SK-N-SH (cell line): Measurements from ENCODE around the gene CD46. TPM values are rescaled to one million over a fixed set of nuclear protein-coding genes. Genes with fewer than 3 reads are reported as not detected.

Experiments used
- CTCF ChIA-PET: fragments of 300-600, 350-600 bp; formaldehyde crosslinking; extraction: SDS; loops from one replicate; lab custom pipeline; 2021; lab: Yijun Ruan, JAX
- POLR2A ChIA-PET: fragments of 350-600 bp; sonication (Branson Sonifier 250); formaldehyde crosslinking; extraction: SDS; loops from one replicate; lab custom pipeline; 2020; ENCODE audit warnings: antibody characterized with exemption, inconsistent platforms; lab: Yijun Ruan, JAX
- DNase-seq: peaks from one replicate; pipeline ENCODE4 v3.0.0; 2012
- H2AFZ ChIP-seq: fragments of 200-600 bp; sonication (generic); 2 replicates; pipeline ENCODE4 v1.8.1; 2016; ENCODE audit warnings: antibody characterized with exemption, mild to moderate bottlenecking, low read depth
- H3F3A ChIP-seq: fragments of 200-600 bp; sonication (generic); replicated peaks from 2 replicates; pipeline ENCODE3; 2016; ENCODE audit warnings: antibody characterized with exemption, mild to moderate bottlenecking; ENCODE audit not compliant: insufficient read depth
- H3K27ac ChIP-seq, 2 experiments: fragments of 200-500 bp in 1 of 2; fragments of 200-600 bp in 1 of 2; sonication (Bioruptor generic) in 1 of 2; sonication (generic), shearing (Covaris generic) in 1 of 2; 2 replicates each; pipeline versions ENCODE4 v1.5.1 to v1.6.1; 2014 to 2016; ENCODE audit warnings: low read depth in 2 of 2, inconsistent platforms in 1 of 2, low read length in 1 of 2, mild to moderate bottlenecking in 1 of 2, mixed read lengths in 1 of 2
- H3K27me3 ChIP-seq: fragments of 200-600 bp; sonication (generic), shearing (Covaris generic); 2 replicates; pipeline ENCODE4 v1.6.1; 2016; ENCODE audit warnings: mixed run types; ENCODE audit not compliant: insufficient read depth
- H3K36me3 ChIP-seq, 2 experiments: fragments of 200-500 bp in 1 of 2; fragments of 200-600 bp in 1 of 2; sonication (Bioruptor generic) in 1 of 2; sonication (generic) in 1 of 2; replicated peaks in 1 of 2; 2 replicates each; pipeline versions ENCODE3 to v1.5.1; 2014 to 2016; ENCODE audit warnings: low read length in 1 of 2, mild to moderate bottlenecking in 1 of 2; ENCODE audit not compliant: insufficient read depth in 2 of 2, control insufficient read depth in 1 of 2
- H3K4me1 ChIP-seq, 2 experiments: fragments of 200-500 bp in 1 of 2; fragments of 200-600 bp in 1 of 2; sonication (Bioruptor generic) in 1 of 2; sonication (generic), shearing (Covaris generic) in 1 of 2; 2 replicates each; pipeline versions ENCODE4 v1.5.1 to v1.6.1; 2014 to 2016; ENCODE audit warnings: low read depth in 1 of 2, low read length in 1 of 2, mixed run types in 1 of 2; ENCODE audit not compliant: insufficient read depth in 2 of 2, control insufficient read depth in 1 of 2
- H3K4me2 ChIP-seq: fragments of 200-600 bp; sonication (generic), shearing (Covaris generic); 2 replicates; pipeline ENCODE4 v1.6.1; 2017; ENCODE audit warnings: mixed run types
- H3K4me3 ChIP-seq, 2 experiments: fragments of 200-500 bp in 1 of 2; fragments of 200-600 bp in 1 of 2; sonication (Bioruptor generic) in 1 of 2; sonication (generic), shearing (Covaris generic) in 1 of 2; 2 replicates each; pipeline versions ENCODE4 v1.5.1 to v1.8.1; 2014 to 2016; ENCODE audit warnings: low read depth in 2 of 2, inconsistent platforms in 1 of 2, low read length in 1 of 2, mild to moderate bottlenecking in 1 of 2, mixed read lengths in 1 of 2, moderate library complexity in 1 of 2
- H3K79me2 ChIP-seq: fragments of 200-600 bp; sonication (generic); 2 replicates; pipeline ENCODE4 v1.8.1; 2017; ENCODE audit warnings: mild to moderate bottlenecking; ENCODE audit not compliant: insufficient read depth
- H3K9ac ChIP-seq: fragments of 200-600 bp; sonication (generic); 2 replicates; pipeline ENCODE4 v1.6.1; 2017; ENCODE audit warnings: mixed run types
- H3K9me2 ChIP-seq: fragments of 200-600 bp; sonication (generic); 2 replicates; pipeline ENCODE4 v1.6.1; 2017; ENCODE audit warnings: mixed run types
- H3K9me3 ChIP-seq: fragments of 200-600 bp; sonication (generic); 2 replicates; pipeline ENCODE4 v1.6.1; 2017; ENCODE audit warnings: mixed run types, mild to moderate bottlenecking, moderate library complexity
- H4K20me1 ChIP-seq: fragments of 200-600 bp; sonication (generic); 2 replicates; pipeline ENCODE4 v1.6.1; 2017; ENCODE audit warnings: mild to moderate bottlenecking, mixed run types; ENCODE audit not compliant: insufficient read depth
- CTCF ChIP-seq: fragments of 200-600 bp; sonication (generic); IDR thresholded peaks from 2 replicates; pipeline ENCODE4 v1.6.1; 2017; ENCODE audit warnings: antibody characterized with exemption, mild to moderate bottlenecking, moderate library complexity
- EP300 ChIP-seq, 2 experiments: IDR thresholded peaks; 2 replicates each; pipeline versions ENCODE4 v1.4.0 to v1.6.1; 2012; ENCODE audit warnings: borderline replicate concordance in 1 of 2, low read depth in 1 of 2, low read length in 1 of 2
- EZH2phosphoT487 ChIP-seq: fragments of 200-600 bp; sonication (generic); IDR thresholded peaks from 2 replicates; pipeline ENCODE4 v1.6.1; 2017; ENCODE audit warnings: low read depth, mixed run types, mild to moderate bottlenecking, antibody characterized with exemption, moderate library complexity, borderline replicate concordance
- FOSL2 ChIP-seq: IDR thresholded peaks from 2 replicates; pipeline ENCODE4 v1.4.0; 2012; ENCODE audit warnings: low read depth, mild to moderate bottlenecking, moderate library complexity, borderline replicate concordance
- FOXM1 ChIP-seq: IDR thresholded peaks from 2 replicates; pipeline ENCODE4 v1.4.0; 2012; ENCODE audit warnings: low read depth, mild to moderate bottlenecking
- GABPA ChIP-seq: IDR thresholded peaks from 2 replicates; pipeline ENCODE4 v1.4.0; 2012; ENCODE audit warnings: low read depth, mild to moderate bottlenecking
- NFIC ChIP-seq: IDR thresholded peaks from 2 replicates; pipeline ENCODE4 v1.4.0; 2012; ENCODE audit warnings: borderline replicate concordance
- PBX3 ChIP-seq: IDR thresholded peaks from 2 replicates; pipeline ENCODE4; 2012
- SIN3A ChIP-seq: IDR thresholded peaks from 2 replicates; pipeline ENCODE4 v1.6.1; 2012; ENCODE audit warnings: low read depth, mild to moderate bottlenecking, low read length, moderate library complexity, borderline replicate concordance
- ZBTB33 ChIP-seq: IDR thresholded peaks from 2 replicates; pipeline ENCODE4 v1.4.0; 2012; ENCODE audit warnings: low read depth, borderline replicate concordance
- WGBS: methylation state at CpG from one replicate; pipeline ENCODE4 v1.1.6; 2017; ENCODE audit warnings: low lambda C conversion rate; 5-methylcytosine and 5-hydroxymethylcytosine counted together
- polyA plus RNA-seq, 3 experiments: library from polyadenylated mRNA; depleted of rRNA; stranded (reverse); fragments of >200 nt; gene quantifications; 2 replicates each; pipeline ENCODE4 v1.2.3, GENCODE V29; 2012
- TF ChIP-seq, protein P1 (sequence below): fragments of 150-350 bp; IDR thresholded peaks from 2 replicates; pipeline ENCODE4 v1.6.1; 2016; ENCODE audit warnings: mild to moderate bottlenecking, low read depth, low read length

CD46 gene
- polyA plus RNA-seq, 1 of the 3 experiments (the other 2 are of a cell fraction), result 56.0 TPM

- TF ChIP-seq CTCF, result no peak
- no peak for TF ChIP-seq PBX3
Measured at GRCh38 chr1:207781312-207781711, 29.5 kb downstream of the CD46 start (continued).

DNA sequence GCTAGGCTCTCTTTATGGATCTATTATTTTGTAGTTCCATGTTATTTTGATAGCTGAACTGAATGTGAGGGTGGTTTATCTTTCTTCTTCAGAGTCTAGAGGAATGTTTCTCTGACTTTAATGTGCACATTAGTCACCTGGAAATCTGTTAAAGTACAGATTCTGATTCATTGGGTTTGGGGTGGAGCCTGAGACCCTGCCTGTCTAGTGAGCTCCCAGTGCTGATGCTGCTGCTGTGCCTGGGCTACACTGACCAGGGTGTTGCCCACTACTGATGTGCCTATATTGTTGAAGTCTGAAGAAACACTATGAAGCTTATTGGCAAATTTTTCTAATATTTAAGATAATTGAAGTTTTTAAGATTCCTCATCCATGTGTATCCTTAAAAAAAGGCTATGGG, 35.9 kb downstream of the CD46 start:
- Histone ChIP-seq H3K4me1 (peaks cover 3 to 9% of the 10 kb centered on the region in 2 experiments), H3K27ac (no peak overlapping the region), H3K4me2 (no peak overlapping the region), H3K9me2 (no peaks in the 10 kb centered on the region), H3K4me3 (no peak overlapping the region), H4K20me1 (no peaks in the 10 kb centered on the region), H2AFZ (no peak overlapping the region), H3K9me3 (no peaks in the 10 kb centered on the region), H3F3A (peaks cover 19% of the 10 kb centered on the region), H3K36me3 (peaks cover 48 to 66% of the 10 kb centered on the region in 2 experiments), H3K79me2 (no peaks in the 10 kb centered on the region), H3K9ac (no peak overlapping the region), H3K27me3 (no peaks in the 10 kb centered on the region)
- DNase-seq, result no peak
- POLR2A ChIA-PET, result no interaction called here
- TF ChIP-seq FOSL2, result 0 out of 2 replicates have a peak, but pooled peaks have one; percentile 11
- TF ChIP-seq EP300 (IDR thresholded peaks at IDR 0.05; ENCODE audit: borderline replicate concordance in 1 of 2, low read depth in 1 of 2, low read length in 1 of 2), result no peak
- CTCF ChIA-PET, result interaction anchor here (0.8 to 2.0 kb wide), 2 partner anchors 9 to 82 kb away, joined by 3 to 16 read pairs; no protein-coding TSS in a partner anchor

DNA sequence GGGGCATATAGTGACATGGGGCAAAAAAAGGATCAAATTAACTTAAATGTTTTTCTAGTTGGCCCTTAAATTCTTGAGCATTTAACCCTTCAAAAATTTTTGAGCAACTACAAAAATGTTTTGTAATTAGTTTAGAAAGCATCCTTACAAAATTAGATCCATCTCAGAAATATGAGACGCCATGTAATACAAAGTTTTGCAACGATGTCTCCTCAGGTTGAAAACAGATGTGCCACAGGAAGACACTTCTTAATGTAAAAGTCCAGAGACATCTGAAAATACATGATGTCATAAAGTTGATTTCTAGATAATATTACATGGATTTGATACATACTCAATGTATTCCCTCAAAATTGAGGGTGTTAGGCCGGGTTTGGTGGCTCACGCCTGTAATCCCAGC, 37.5 kb downstream of the CD46 start:
- Histone ChIP-seq H3K9ac (no peak overlapping the region), H2AFZ (no peak overlapping the region), H3K4me1 (peaks cover 7 to 9% of the 10 kb centered on the region in 2 experiments), H3K4me3 (no peak overlapping the region), H3K27ac (peak overlapping the region in 1 of 2 experiments; percentile 61; a peak in 3 of 4 replicates), H3K36me3 (peaks cover 44 to 67% of the 10 kb centered on the region in 2 experiments), H3K4me2 (0 out of 2 replicates have a peak overlapping the region, but pooled peaks have one; percentile 10), H3K79me2 (no peaks in the 10 kb centered on the region), H3K27me3 (no peaks in the 10 kb centered on the region), H3K9me3 (no peaks in the 10 kb centered on the region), H3F3A (peaks cover 27% of the 10 kb centered on the region), H3K9me2 (no peaks in the 10 kb centered on the region), H4K20me1 (no peaks in the 10 kb centered on the region)
- DNase-seq, result no peak
- WGBS, result 87% methylated on average over 4 of the region's 4 CpGs
- POLR2A ChIA-PET, result no interaction called here
- CTCF ChIA-PET, result no interaction called here
- TF ChIP-seq SIN3A (no peak), PBX3 (no peak), FOXM1 (no peak), NFIC (no peak), CTCF (no peak), GABPA (no peak), EZH2phosphoT487 (no peak), FOSL2 (no peak), ZBTB33 (no peak)
- TF ChIP-seq, protein P1, sequence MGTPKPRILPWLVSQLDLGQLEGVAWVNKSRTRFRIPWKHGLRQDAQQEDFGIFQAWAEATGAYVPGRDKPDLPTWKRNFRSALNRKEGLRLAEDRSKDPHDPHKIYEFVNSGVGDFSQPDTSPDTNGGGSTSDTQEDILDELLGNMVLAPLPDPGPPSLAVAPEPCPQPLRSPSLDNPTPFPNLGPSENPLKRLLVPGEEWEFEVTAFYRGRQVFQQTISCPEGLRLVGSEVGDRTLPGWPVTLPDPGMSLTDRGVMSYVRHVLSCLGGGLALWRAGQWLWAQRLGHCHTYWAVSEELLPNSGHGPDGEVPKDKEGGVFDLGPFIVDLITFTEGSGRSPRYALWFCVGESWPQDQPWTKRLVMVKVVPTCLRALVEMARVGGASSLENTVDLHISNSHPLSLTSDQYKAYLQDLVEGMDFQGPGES, result no peak
